ENCODE data around the gene HIPK2. TPM values are rescaled to one million over a fixed set of nuclear protein-coding genes. Genes with fewer than 3 reads are reported as not detected.
A peak's percentile ranks its signal among the peaks of the same experiment; 100 is the strongest.

The HIPK2 gene
- total RNA-seq, 6 experiments from 2014 or later: 48.5 to 68.0 (median 59.6) TPM

DNA sequence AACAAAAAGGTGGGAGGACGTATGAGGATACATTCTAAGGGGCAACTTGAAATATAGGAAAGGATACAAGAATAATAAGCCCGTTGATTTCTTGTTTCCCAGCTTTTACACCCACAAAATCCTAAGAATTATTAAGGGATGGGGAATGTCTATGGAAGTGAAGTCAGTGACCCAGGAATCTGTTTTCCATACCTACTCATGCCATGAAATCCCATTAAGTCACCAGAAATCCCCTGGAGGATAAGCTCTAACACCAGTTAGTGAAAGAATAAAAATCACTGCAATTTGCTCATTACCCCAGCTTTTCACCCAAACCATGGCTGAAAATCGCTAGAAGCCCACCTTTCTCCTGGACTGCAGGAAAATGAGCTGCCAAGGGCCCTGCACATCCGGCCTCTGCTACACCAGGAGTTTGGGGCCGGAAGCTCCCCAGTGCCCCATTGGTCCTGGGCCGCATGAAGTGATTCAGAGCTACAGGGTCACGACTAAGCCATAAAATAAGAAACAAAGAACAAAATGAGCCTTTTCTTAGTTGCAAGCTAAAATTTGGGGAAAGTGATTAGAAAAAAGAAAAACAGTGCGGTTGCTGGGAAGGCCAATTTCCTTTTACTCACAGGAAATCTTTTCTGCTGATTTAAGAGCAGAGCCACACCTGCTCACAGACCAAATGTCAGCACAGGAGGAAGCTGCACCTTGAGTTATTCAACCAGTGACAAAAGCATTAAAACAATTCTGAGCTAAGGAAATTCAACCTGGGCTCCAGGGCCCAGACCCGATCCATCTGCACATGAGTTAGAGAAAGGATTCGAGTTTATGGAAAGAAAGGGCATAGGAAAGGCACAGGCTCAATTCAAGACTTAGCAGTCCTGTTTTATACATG lies 40.3 kb downstream of the HIPK2 start:
- Histone ChIP-seq H3K36me3 (no peaks in the 10 kb centered on the region), H3K27me3 (no peaks in the 10 kb centered on the region), H3K4me3 (no peak overlapping the region), H3K4me1 (peaks cover 0 to 85% (median 23%) of the 10 kb centered on the region in 4 donors), H3K27ac (peak overlapping the region; percentile 22 to 78 (median 57)), H3K9me3 (no peaks in the 10 kb centered on the region)
- TF ChIP-seq POLR2A (IDR thresholded peaks at IDR 0.05): no peak
- TF ChIP-seq, protein P1, sequence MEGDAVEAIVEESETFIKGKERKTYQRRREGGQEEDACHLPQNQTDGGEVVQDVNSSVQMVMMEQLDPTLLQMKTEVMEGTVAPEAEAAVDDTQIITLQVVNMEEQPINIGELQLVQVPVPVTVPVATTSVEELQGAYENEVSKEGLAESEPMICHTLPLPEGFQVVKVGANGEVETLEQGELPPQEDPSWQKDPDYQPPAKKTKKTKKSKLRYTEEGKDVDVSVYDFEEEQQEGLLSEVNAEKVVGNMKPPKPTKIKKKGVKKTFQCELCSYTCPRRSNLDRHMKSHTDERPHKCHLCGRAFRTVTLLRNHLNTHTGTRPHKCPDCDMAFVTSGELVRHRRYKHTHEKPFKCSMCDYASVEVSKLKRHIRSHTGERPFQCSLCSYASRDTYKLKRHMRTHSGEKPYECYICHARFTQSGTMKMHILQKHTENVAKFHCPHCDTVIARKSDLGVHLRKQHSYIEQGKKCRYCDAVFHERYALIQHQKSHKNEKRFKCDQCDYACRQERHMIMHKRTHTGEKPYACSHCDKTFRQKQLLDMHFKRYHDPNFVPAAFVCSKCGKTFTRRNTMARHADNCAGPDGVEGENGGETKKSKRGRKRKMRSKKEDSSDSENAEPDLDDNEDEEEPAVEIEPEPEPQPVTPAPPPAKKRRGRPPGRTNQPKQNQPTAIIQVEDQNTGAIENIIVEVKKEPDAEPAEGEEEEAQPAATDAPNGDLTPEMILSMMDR (IDR thresholded peaks at IDR 0.05): no peak
- intact Hi-C loops (cut with DNase I): no loop called here
- 55% methylated on average over 9 of the region's 10 CpGs for WGBS (ENCODE audit: insufficient coverage, low coverage, low lambda C conversion rate, missing lambda C conversion rate)
- DNase-seq: no peak
- no peak for ATAC-seq

DNA sequence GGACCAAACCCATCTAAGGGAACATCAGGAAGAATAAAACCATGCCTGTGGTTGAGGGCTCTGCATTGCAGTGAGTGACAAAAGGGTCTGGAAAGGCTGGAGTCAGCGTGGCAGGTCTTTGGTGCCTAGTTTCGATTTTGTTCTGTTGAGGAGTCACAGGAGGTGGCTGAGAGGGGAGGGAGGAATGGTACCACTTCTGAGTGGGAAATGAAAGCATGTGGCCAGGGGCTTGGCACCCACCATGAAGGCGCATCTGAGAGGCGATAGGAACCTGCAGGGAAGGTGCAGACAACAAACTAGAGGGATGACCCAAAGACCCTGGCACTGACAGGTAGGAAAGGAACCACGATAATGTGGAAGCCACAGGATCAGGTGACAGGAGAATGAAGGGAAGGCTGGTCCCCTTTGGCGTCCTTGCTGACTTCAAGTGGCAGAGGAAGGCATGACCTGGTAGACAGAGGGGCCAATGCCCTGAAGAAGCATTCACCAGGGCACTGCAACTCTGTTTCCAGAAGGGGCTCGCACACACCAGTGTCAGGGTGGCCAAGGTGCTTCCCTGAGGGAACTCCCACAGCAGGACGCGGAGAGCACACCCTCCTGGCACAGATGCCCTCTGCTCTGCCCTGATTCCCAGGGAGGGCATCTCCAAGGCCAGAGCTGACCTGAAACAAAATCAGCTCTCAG lies 41.7 kb downstream of the HIPK2 start:
- H3K9me3 ChIP-seq: no peaks in the 10 kb centered on the region
- no peak overlapping the region for H3K27ac ChIP-seq
- intact Hi-C loops (cut with DNase I): no loop called here
- H3K27me3 ChIP-seq: no peaks in the 10 kb centered on the region
- peaks cover 0 to 85% (median 27%) of the 10 kb centered on the region in 4 donors for H3K4me1 ChIP-seq
- ATAC-seq (no peak), DNase-seq (no peak)
- 80% methylated on average over 7 of the region's 9 CpGs for WGBS (ENCODE audit: insufficient coverage, low coverage, low lambda C conversion rate, missing lambda C conversion rate)
- no peak for TF ChIP-seq POLR2A (IDR thresholded peaks at IDR 0.05)
- TF ChIP-seq, protein P1 (IDR thresholded peaks at IDR 0.05): no peak
- no peak overlapping the region for H3K4me3 ChIP-seq
- H3K36me3 ChIP-seq: no peaks in the 10 kb centered on the region

DNA sequence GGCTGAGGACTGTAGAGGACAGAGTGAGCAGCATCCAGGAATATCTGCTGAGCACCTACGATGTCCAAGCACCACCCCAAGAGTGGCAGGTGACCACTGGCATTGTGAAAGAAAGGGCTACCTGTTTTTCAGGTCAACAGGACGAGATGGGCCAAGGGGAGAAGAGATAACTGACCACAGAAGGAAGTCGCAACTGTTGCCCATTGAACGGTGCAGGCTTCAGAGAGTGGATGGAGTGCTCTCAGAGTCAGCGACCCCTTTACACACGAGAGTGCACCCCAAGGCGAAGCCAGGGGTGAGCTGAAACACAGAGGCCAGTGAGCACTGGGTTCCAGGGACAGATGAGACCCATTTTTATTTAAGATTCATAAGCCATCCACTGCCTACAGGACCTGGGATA lies 42.3 kb downstream of the HIPK2 start:
- H3K27ac ChIP-seq: no peak overlapping the region
- H3K9me3 ChIP-seq: no peaks in the 10 kb centered on the region
- DNase-seq: no peak
- intact Hi-C loops (cut with DNase I): no loop called here
- no peaks in the 10 kb centered on the region for H3K36me3 ChIP-seq
- ATAC-seq: no peak
- peaks cover 3 to 85% (median 28%) of the 10 kb centered on the region in 4 donors for H3K4me1 ChIP-seq
- WGBS (ENCODE audit: insufficient coverage, low coverage, low lambda C conversion rate, missing lambda C conversion rate): 68% methylated on average over 7 of the region's 7 CpGs
- H3K27me3 ChIP-seq: no peaks in the 10 kb centered on the region
- TF ChIP-seq, protein P1 (IDR thresholded peaks at IDR 0.05): no peak
- TF ChIP-seq POLR2A (IDR thresholded peaks at IDR 0.05): no peak
- no peak overlapping the region for H3K4me3 ChIP-seq

DNA sequence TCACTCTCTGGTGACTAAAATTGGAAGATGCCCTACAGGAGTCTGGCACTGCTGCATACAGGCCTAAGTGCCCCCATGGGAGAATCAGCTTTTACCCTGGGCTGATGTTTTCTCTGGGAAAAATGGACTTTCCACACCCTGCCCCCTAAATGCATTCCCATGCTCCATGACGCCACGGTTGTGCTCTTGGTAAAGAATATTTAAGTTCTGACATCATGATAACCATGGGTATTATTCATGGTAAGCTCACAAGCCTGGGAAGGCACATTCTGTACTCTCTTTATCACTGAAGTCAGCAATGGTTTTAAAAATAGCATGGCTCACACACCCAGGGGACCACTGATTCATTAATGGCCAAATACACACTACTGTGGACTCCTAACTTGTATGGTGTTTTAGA lies 43.4 kb downstream of the HIPK2 start:
- H3K27me3 ChIP-seq: no peaks in the 10 kb centered on the region
- no peak for TF ChIP-seq POLR2A (IDR thresholded peaks at IDR 0.05)
- TF ChIP-seq, protein P1 (IDR thresholded peaks at IDR 0.05): no peak
- intact Hi-C loops (cut with DNase I): no loop called here
- ATAC-seq (no peak), DNase-seq (no peak)
- H3K4me1 ChIP-seq: peaks cover 3 to 76% (median 26%) of the 10 kb centered on the region in 4 donors
- no peaks in the 10 kb centered on the region for H3K9me3 ChIP-seq
- WGBS (ENCODE audit: insufficient coverage, low coverage, low lambda C conversion rate, missing lambda C conversion rate): 100% methylated on average over 2 of the region's 2 CpGs
- no peaks in the 10 kb centered on the region for H3K36me3 ChIP-seq
- no peak overlapping the region for H3K4me3 ChIP-seq
- H3K27ac ChIP-seq: peak overlapping the region in 2 of 3 donors; percentile 0 to 5
